K562 (cell line): Measurements from ENCODE around the gene NAPA. TPM values are rescaled to one million over a fixed set of nuclear protein-coding genes. Genes with fewer than 3 reads are reported as not detected.

ENCODE experiments used
- BDP1 ChIP-seq: IDR thresholded peaks from 3 replicates; pipeline ENCODE4 v1.6.1; 2011; ENCODE audit not compliant: insufficient read length, insufficient read depth
- CEBPG ChIP-seq, 3 experiments: fragments of 200-800 bp in 1 of 3; sonication (Bioruptor generic) in 1 of 3; sonication (generic) in 1 of 3; formaldehyde crosslinking in 1 of 3; IDR thresholded peaks in 2 of 3; conservative IDR thresholded peaks in 1 of 3; 2 replicates each; pipeline versions ENCODE4 v1.6.1 to v1.8.0; 2016 to 2022; ENCODE audit warnings: missing compliant biosample characterization in 2 of 3, missing genetic modification characterization in 2 of 3, mild to moderate bottlenecking in 1 of 3, missing genetic modification reagents in 1 of 3
- CREB1 ChIP-seq, 2 experiments: sonication (generic) in 1 of 2; formaldehyde crosslinking in 1 of 2; IDR thresholded peaks; 2 replicates each; pipeline versions ENCODE4 v1.6.1 to v1.8.0; 2012 to 2022; ENCODE audit warnings: inconsistent platforms in 1 of 2, mild to moderate bottlenecking in 1 of 2, missing genetic modification reagents in 1 of 2, moderate library complexity in 1 of 2
- CREM ChIP-seq: IDR thresholded peaks from 2 replicates; pipeline ENCODE4 v1.6.1; 2014; ENCODE audit warnings: antibody characterized with exemption, low read depth
- EHMT2 ChIP-seq: fragments of 450-650 bp; IDR thresholded peaks from 2 replicates; pipeline ENCODE4 v1.6.1; 2018; ENCODE audit warnings: antibody characterized with exemption
- ILF3 ChIP-seq: fragments of 450-650 bp; IDR thresholded peaks from 2 replicates; pipeline ENCODE4 v1.6.1; 2018; ENCODE audit warnings: antibody characterized with exemption, mild to moderate bottlenecking, moderate library complexity, borderline replicate concordance
- KAT7 ChIP-seq: sonication (generic); formaldehyde crosslinking; IDR thresholded peaks from 2 replicates; pipeline ENCODE4 v1.8.0; 2022; ENCODE audit warnings: missing genetic modification reagents, mild to moderate bottlenecking, borderline replicate concordance
- MAFG ChIP-seq: fragments of 450-650 bp; conservative IDR thresholded peaks from 2 replicates; pipeline ENCODE4 v1.6.1; 2016; ENCODE audit warnings: missing genetic modification characterization, missing compliant biosample characterization
- MGA ChIP-seq: fragments of 450-650 bp; IDR thresholded peaks from 2 replicates; pipeline ENCODE4 v1.6.1; 2016; ENCODE audit warnings: mild to moderate bottlenecking, moderate library complexity
- MLLT1 ChIP-seq, 2 experiments: fragments of 450-650 bp; IDR thresholded peaks; 2 replicates each; pipeline ENCODE4 v1.6.1; 2016
- POLR2AphosphoS2 ChIP-seq: IDR thresholded peaks from 2 replicates; pipeline ENCODE4 v1.6.1; 2012; ENCODE audit warnings: low read length, improper control_type of control experiment
- RUNX1 ChIP-seq: sonication (generic); IDR thresholded peaks from 2 replicates; pipeline ENCODE4 v1.6.1; 2016; ENCODE audit warnings: antibody characterized with exemption, low read depth
- SIN3A ChIP-seq, 2 experiments: fragments of 150-350 bp in 1 of 2; IDR thresholded peaks; 2 replicates each; pipeline ENCODE4 v1.6.1; 2011 to 2016; ENCODE audit warnings: borderline replicate concordance in 2 of 2, low read depth in 2 of 2, low read length in 2 of 2, mild to moderate bottlenecking in 2 of 2, moderate library complexity in 2 of 2; ENCODE audit not compliant: control insufficient read depth in 1 of 2
- TEAD2 ChIP-seq: fragments of 450-650 bp; IDR thresholded peaks from 2 replicates; pipeline ENCODE4 v1.6.1; 2016; ENCODE audit warnings: missing genetic modification characterization, control low read depth, missing compliant biosample characterization
- YBX1 ChIP-seq: fragments of 450-650 bp; IDR thresholded peaks from 2 replicates; pipeline ENCODE4 v1.7.1; 2016; ENCODE audit warnings: mild to moderate bottlenecking
- ZNF584 ChIP-seq: fragments of 200-800 bp; sonication (Bioruptor generic); IDR thresholded peaks from 2 replicates; pipeline ENCODE4 v1.6.1; 2016; ENCODE audit warnings: low read depth, mild to moderate bottlenecking, missing genetic modification characterization, missing compliant biosample characterization
- polyA plus RNA-seq, 8 experiments: library from polyadenylated mRNA; depleted of rRNA in 4 of 8; stranded (reverse) in 5 of 8; unstranded in 3 of 8; fragments of >200 nt; fragmentation: Nextera tagmentation in 2 of 8; fragmentation: Illumina TruSeq in 1 of 8; extraction: Ambion mirVana in 2 of 8; extraction: Trizol in 1 of 8; gene quantifications; 2 replicates each; pipeline versions ENCODE4 v1.2.1 to v1.2.3, GENCODE V29; 2011 to 2014; ENCODE audit warnings: inconsistent platforms in 1 of 8, missing spikeins in 1 of 8
- total RNA-seq, 7 experiments: library from RNA; depleted of rRNA in 6 of 7; stranded (reverse); fragments of >200 nt in 6 of 7; fragmentation: Illumina TruSeq in 2 of 7; extraction: Trizol in 2 of 7; gene quantifications; 2 replicates each; pipeline versions ENCODE4 v1.2.1 to v1.2.3, GENCODE V29; 2011 to 2021; ENCODE audit warnings: low replicate concordance in 1 of 7

The NAPA gene
- total and polyA plus RNA-seq, 9 of the 15 experiments (the other 6 are each of a cell fraction or from before 2014, with no cell fraction given) = 5.4 to 98.6 (median 77.5) TPM

- TF ChIP-seq MGA (no peak), ZNF584 (CRISPR knock-in tag) (peak; percentile 48; the same call in 1 of the 2 replicates), KAT7 (no peak), BDP1 (no peak), EHMT2 (peak; percentile 98), CREM (no peak), YBX1 (no peak), CREB1 (IDR thresholded peaks at IDR 0.05) (no peak), CREB1 (CRISPR knock-in tag; IDR thresholded peaks at IDR 0.05) (no peak), SIN3A (IDR thresholded peaks at IDR 0.05; ENCODE audit: borderline replicate concordance in 2 of 2, control insufficient read depth in 1 of 2, low read depth in 2 of 2, low read length in 2 of 2) (peak; percentile 46 to 86; a peak in 3 of 4 replicates), TEAD2 (no peak), ILF3 (no peak), MAFG (tag) (no peak), RUNX1 (no peak), POLR2AphosphoS2 (no peak), CEBPG (CRISPR knock-in tag; IDR thresholded peaks at IDR 0.05) (peak; percentile 42; the same call in 1 of the 2 replicates), CEBPG (tag; conservative IDR thresholded peaks at IDR 0.05 in 1 of 2, IDR thresholded peaks at IDR 0.05 in 1 of 2) (no peak), MLLT1 (IDR thresholded peaks at IDR 0.05) (no peak)
These were observed 70.5 kb downstream of the NAPA start (continued) for GRCh38 chr19:47444388-47444821.
